ENCODE results near the gene DMXL1.
A peak's percentile ranks its signal among the peaks of the same experiment; 100 is the strongest.
"Not testable (repeated sequence)": the region's sequence is repeated elsewhere in the genome, so short reads cannot be mapped to it uniquely, and the experiment has no call there.

DMXL1 gene

GRCh38 chr5:119212026-119212425 lies 141.1 kb downstream of the DMXL1 start:
- DNase-seq, result no peak

- no peak for DNase-seq
These were observed 141.8 kb downstream of the DMXL1 start for GRCh38 chr5:119212676-119213075.

- DNase-seq, result no peak
These were observed 146.3 kb downstream of the DMXL1 start for GRCh38 chr5:119217183-119217582.

GRCh38 chr5:119218830-119219782 lies 148.2 kb downstream of the DMXL1 start:
- no peak for DNase-seq

GRCh38 chr5:119220576-119221197 lies 149.8 kb downstream of the DMXL1 start:
- DNase-seq, result no peak

GRCh38 chr5:119221330-119221729 lies 150.4 kb downstream of the DMXL1 start:
- DNase-seq, result no peak

- no peak for DNase-seq
These were observed 159.1 kb downstream of the DMXL1 start for GRCh38 chr5:119229950-119230349.

GRCh38 chr5:119238265-119239118 lies 167.6 kb downstream of the DMXL1 start:
- no peak for DNase-seq

- DNase-seq, result no peak
These were observed 168.2 kb downstream of the DMXL1 start for GRCh38 chr5:119239119-119239417.

- DNase-seq, result not testable (repeated sequence)
These were observed 168.9 kb downstream of the DMXL1 start for GRCh38 chr5:119239826-119240225.

GRCh38 chr5:119243888-119244287 lies 173.0 kb downstream of the DMXL1 start:
- DNase-seq, result peak; percentile 50 to 55

- no peak for DNase-seq
These were observed 180.3 kb downstream of the DMXL1 start for GRCh38 chr5:119250946-119251901.

GRCh38 chr5:119255571-119256356 lies 184.9 kb downstream of the DMXL1 start:
- DNase-seq, result peak; percentile 48 to 82

GRCh38 chr5:119257613-119258012 lies 186.7 kb downstream of the DMXL1 start:
- DNase-seq, result no peak

- DNase-seq, result no peak
These were observed 192.8 kb downstream of the DMXL1 start for GRCh38 chr5:119263639-119264038.

GRCh38 chr5:119264186-119264585 lies 193.3 kb downstream of the DMXL1 start:
- DNase-seq, result no peak

- DNase-seq, result peak; percentile 89 to 94
These were observed 197.1 kb downstream of the DMXL1 start for GRCh38 chr5:119267958-119268386.

GRCh38 chr5:119268387-119269060 lies 197.6 kb downstream of the DMXL1 start:
- peak; percentile 72 to 88 for DNase-seq

GRCh38 chr5:119269061-119269944 lies 198.4 kb downstream of the DMXL1 start:
- DNase-seq, result peak; percentile 29 to 56
